Mucosa of descending colon (tissue), 3 donors: ENCODE measurements around the gene PRR23B. TPM values are rescaled to one million over a fixed set of nuclear protein-coding genes. Genes with fewer than 3 reads are reported as not detected.

Source experiments
- ATAC-seq: fragments of 200-7000 bp; cut with Tn5 transposase; one replicate; pipeline ENCODE4 v1.9.1; 2020; ENCODE audit warnings: mild to moderate bottlenecking, moderate library complexity
- DNase-seq, 3 donors: peaks; one replicate each; pipeline ENCODE4 v3.0.0-alpha.2; 2020
- H3K36me3 ChIP-seq: fragments of 200-600 bp; one replicate; pipeline ENCODE4 v1.8.0; 2021; ENCODE audit warnings: low read depth, mild to moderate bottlenecking
- H3K4me1 ChIP-seq: fragments of 200-600 bp; one replicate; pipeline ENCODE4 v1.8.0; 2021; ENCODE audit warnings: low read depth, mild to moderate bottlenecking
- H3K4me3 ChIP-seq: fragments of 200-600 bp; one replicate; pipeline ENCODE4 v1.8.0; 2021; ENCODE audit warnings: mild to moderate bottlenecking
- H3K9me3 ChIP-seq: fragments of 200-600 bp; one replicate; pipeline ENCODE4 v1.8.0; 2021; ENCODE audit warnings: mild to moderate bottlenecking
- CTCF ChIP-seq: fragments of 200-600 bp; IDR thresholded peaks from one replicate; pipeline ENCODE4 v1.8.0; 2022; ENCODE audit warnings: antibody characterized with exemption, mild to moderate bottlenecking
- intact Hi-C, 2 donors: fragments of 100-400 bp; cut with DNase I in 1 of 2; cut with micrococcal nuclease in 1 of 2; formaldehyde crosslinking; loops; one replicate each; pipeline versions ENCODE4 v1.11.0 to v1.11.1; 2022; cut with DNase I, micrococcal nuclease
- total RNA-seq, 3 donors: library from RNA; stranded (reverse); fragmentation: NEBNext Ultra II Directional in 2 of 3; extraction: Animal tissue kit (Norgen Biotek cat#: 25700) in 2 of 3; gene quantifications; one replicate each; pipeline versions ENCODE4 v1.2.1 to v1.2.4, GENCODE V29; 2021 to 2023
- donor health status: DM: no; HTN: no; CAD: no; lungs with moderate emphysema.
- donor health status: DM: no; HTN: no; CAD: no.
- donor health status: DM: no; HTN: yes; CAD: no.

Gene PRR23B
- total RNA-seq, 3 donors from 2014 or later: not detected

- intact Hi-C loops: no loop called here
- no peak for ATAC-seq
- Histone ChIP-seq H3K4me1 (no peaks in the 10 kb centered on the region), H3K4me3 (no peak overlapping the region), H3K36me3 (no peaks in the 10 kb centered on the region), H3K9me3 (no peaks in the 10 kb centered on the region)
- TF ChIP-seq CTCF: no peak
- DNase-seq: no peak
Measured at GRCh38 chr3:138984816-138985215, 35.9 kb downstream of the PRR23B start.

DNA sequence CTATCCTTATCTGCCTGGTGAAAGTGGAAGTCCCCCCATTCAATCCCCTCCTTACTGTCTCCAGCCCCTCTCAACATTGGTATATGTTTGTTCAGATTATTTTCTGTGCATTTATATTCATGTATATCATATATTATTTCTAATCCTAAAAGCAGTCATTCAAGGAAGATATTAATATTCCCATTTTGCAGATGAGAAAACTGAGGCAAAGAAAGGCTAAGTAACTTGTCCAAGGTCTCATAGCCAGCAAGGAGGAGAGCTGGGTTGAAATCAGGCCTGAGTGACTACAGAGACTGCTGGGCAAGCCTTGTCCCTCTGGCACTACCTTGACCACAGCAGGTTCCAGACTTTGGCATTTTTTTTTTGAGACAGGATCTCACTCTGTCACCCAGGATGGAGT lies 44.7 kb downstream of the PRR23B start:
- no peaks in the 10 kb centered on the region for H3K9me3 ChIP-seq
- DNase-seq (no peak), ATAC-seq (no peak)
- intact Hi-C loops: no loop called here
- no peak for TF ChIP-seq CTCF
- H3K4me1 ChIP-seq: no peaks in the 10 kb centered on the region
- H3K4me3 ChIP-seq: no peak overlapping the region
- H3K36me3 ChIP-seq: no peaks in the 10 kb centered on the region

DNA sequence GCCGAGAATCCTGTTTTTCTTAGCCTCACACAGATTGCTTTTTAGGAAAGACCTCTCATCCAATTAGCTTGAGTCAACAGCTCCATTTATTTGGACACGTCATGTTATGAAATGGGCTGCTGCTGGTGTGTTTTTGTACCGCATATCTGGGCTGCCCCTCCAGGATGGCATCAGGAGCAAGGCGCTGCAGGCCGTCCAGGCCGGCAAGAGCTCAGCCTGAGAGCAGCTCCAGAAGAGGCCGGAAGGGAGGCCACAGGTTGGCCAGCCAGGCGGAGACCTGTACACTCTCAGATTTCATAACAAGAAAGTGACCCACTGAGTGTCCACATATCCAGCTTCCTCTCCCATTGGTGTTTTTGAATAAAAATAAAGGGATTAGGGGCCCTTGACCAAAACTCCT lies 45.4 kb downstream of the PRR23B start:
- no peak for ATAC-seq
- DNase-seq: no peak
- intact Hi-C loops: no loop called here
- Histone ChIP-seq H3K4me1 (no peaks in the 10 kb centered on the region), H3K36me3 (no peaks in the 10 kb centered on the region), H3K9me3 (no peaks in the 10 kb centered on the region), H3K4me3 (no peak overlapping the region)
- TF ChIP-seq CTCF: no peak

DNA sequence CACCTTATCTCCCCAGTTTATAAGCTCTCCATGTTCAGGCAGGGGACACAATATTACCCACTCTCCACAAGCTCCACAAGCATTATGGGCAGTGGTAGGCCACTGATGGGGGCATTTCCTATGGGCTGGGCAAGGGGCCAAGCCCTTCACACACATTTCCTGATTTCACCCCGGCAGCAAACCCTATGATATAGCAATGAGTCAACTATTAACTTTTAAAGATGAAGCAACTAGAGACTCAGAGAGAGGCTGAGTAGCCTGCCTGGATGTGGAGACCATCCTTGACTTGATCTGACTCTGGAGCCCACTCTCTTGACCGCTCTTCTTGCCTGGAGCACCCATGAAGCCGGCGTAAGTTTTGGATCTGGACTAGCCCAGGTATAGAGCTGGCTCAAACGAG lies 46.3 kb downstream of the PRR23B start:
- no peak for TF ChIP-seq CTCF
- Histone ChIP-seq H3K4me3 (no peak overlapping the region), H3K4me1 (no peaks in the 10 kb centered on the region), H3K36me3 (no peaks in the 10 kb centered on the region), H3K9me3 (no peaks in the 10 kb centered on the region)
- DNase-seq (peak in 1 of 3 donors; percentile 12), ATAC-seq (peak; percentile 68)
- intact Hi-C loops: no loop called here

- TF ChIP-seq CTCF: no peak
- Histone ChIP-seq H3K4me1 (no peaks in the 10 kb centered on the region), H3K9me3 (no peaks in the 10 kb centered on the region), H3K4me3 (no peak overlapping the region), H3K36me3 (no peaks in the 10 kb centered on the region)
- ATAC-seq: no peak
- no peak for DNase-seq
- intact Hi-C loops: no loop called here
Measured at GRCh38 chr3:138972941-138973340, 47.8 kb downstream of the PRR23B start.

DNA sequence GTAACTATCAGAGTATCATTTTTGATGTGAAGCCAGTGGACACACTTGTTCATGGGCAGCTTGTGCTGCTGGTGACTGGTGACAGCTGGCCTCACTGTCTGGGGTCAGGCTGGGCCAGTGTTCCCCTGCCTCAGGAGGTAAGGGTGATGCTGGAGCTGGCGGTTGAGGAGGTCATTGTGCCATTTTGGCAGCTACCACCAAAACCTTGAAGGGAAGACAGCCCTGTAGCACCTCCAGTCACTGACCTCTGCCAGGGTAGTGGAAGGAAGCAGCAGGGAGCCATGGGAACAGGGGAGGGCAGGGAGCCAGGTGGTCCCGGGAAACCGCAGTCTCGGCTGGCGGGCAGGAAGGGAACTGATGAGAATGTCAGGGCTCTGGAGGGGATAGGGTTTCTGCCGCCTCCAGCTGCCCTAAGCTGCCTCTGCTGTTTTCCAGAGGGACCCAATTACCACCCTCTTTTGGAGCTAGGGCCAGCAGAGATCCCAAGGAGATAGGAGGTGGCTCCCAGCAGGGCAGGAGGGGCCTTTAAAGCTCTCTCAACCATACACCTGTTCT lies 48.9 kb downstream of the PRR23B start:
- DNase-seq (no peak), ATAC-seq (no peak)
- no peaks in the 10 kb centered on the region for H3K4me1 ChIP-seq
- no peaks in the 10 kb centered on the region for H3K36me3 ChIP-seq
- H3K4me3 ChIP-seq: no peak overlapping the region
- intact Hi-C loops: no loop called here
- no peaks in the 10 kb centered on the region for H3K9me3 ChIP-seq
- no peak for TF ChIP-seq CTCF
